HepG2 (cell line): ENCODE results near the gene PPIB. TPM values are rescaled to one million over a fixed set of nuclear protein-coding genes. Genes with fewer than 3 reads are reported as not detected.

ENCODE experiments used
- HMGXB3 ChIP-seq: sonication (generic); formaldehyde crosslinking; IDR thresholded peaks from 2 replicates; pipeline ENCODE4 v1.4.0; 2020; ENCODE audit warnings: missing genetic modification reagents, borderline replicate concordance
- NCOA2 ChIP-seq: sonication (generic); formaldehyde crosslinking; IDR thresholded peaks from 2 replicates; pipeline ENCODE4 v1.8.0; 2022; ENCODE audit warnings: inconsistent platforms
- NR0B2 ChIP-seq: sonication (generic); formaldehyde crosslinking; IDR thresholded peaks from 2 replicates; pipeline ENCODE4 v1.4.0; 2020; ENCODE audit warnings: mild to moderate bottlenecking, missing genetic modification reagents
- POGK ChIP-seq: sonication (generic); formaldehyde crosslinking; conservative IDR thresholded peaks from 2 replicates; pipeline ENCODE4 v1.8.0; 2022; ENCODE audit warnings: mild to moderate bottlenecking, moderate library complexity, missing genetic modification reagents
- PPARG ChIP-seq: conservative IDR thresholded peaks from 2 replicates; pipeline ENCODE4 v1.6.1; 2016; ENCODE audit warnings: missing biosample characterization, missing genetic modification reagents
- SKI ChIP-seq: fragments of 450-650 bp; IDR thresholded peaks from one replicate; pipeline ENCODE4 v1.6.1; 2018; ENCODE audit warnings: mild to moderate bottlenecking; ENCODE audit not compliant: partially characterized antibody
- TEF ChIP-seq: sonication (generic); formaldehyde crosslinking; IDR thresholded peaks from 2 replicates; pipeline ENCODE4 v1.5.0; 2020; ENCODE audit warnings: missing genetic modification reagents
- XBP1 ChIP-seq: sonication (generic); formaldehyde crosslinking; IDR thresholded peaks from 2 replicates; pipeline ENCODE4 v1.5.0; 2020; ENCODE audit warnings: missing genetic modification reagents
- ZFP36L2 ChIP-seq: sonication (generic); formaldehyde crosslinking; IDR thresholded peaks from 2 replicates; pipeline ENCODE4 v1.4.0; 2020; ENCODE audit warnings: missing genetic modification reagents
- ZNF124 ChIP-seq: sonication (generic); formaldehyde crosslinking; IDR thresholded peaks from 2 replicates; pipeline ENCODE4 v1.4.0; 2020; ENCODE audit warnings: missing genetic modification reagents
- ZNF251 ChIP-seq: sonication (generic); formaldehyde crosslinking; IDR thresholded peaks from 2 replicates; pipeline ENCODE4 v1.9.0; 2021; ENCODE audit warnings: mild to moderate bottlenecking, missing genetic modification reagents
- ZNF276 ChIP-seq: sonication (generic); formaldehyde crosslinking; IDR thresholded peaks from 2 replicates; pipeline ENCODE4 v1.4.0; 2020; ENCODE audit warnings: mild to moderate bottlenecking, low read depth, missing genetic modification reagents
- ZNF317 ChIP-seq: sonication (generic); formaldehyde crosslinking; IDR thresholded peaks from 2 replicates; pipeline ENCODE4 v1.5.0; 2020; ENCODE audit warnings: mild to moderate bottlenecking, missing genetic modification reagents
- ZNF546 ChIP-seq: sonication (generic); formaldehyde crosslinking; conservative IDR thresholded peaks from 2 replicates; pipeline ENCODE4 v1.8.1; 2023; ENCODE audit warnings: mild to moderate bottlenecking, missing genetic modification reagents
- ZNF607 ChIP-seq: sonication (generic); formaldehyde crosslinking; IDR thresholded peaks from 2 replicates; pipeline ENCODE4 v1.5.1; 2020; ENCODE audit warnings: missing genetic modification reagents, mild to moderate bottlenecking, borderline replicate concordance
- ZNF674 ChIP-seq: sonication (generic); formaldehyde crosslinking; IDR thresholded peaks from 2 replicates; pipeline ENCODE4 v1.5.0; 2020; ENCODE audit warnings: low read depth, mild to moderate bottlenecking, missing genetic modification reagents
- polyA plus RNA-seq, 8 experiments: library from polyadenylated mRNA; depleted of rRNA in 3 of 8; stranded (reverse) in 7 of 8; unstranded in 1 of 8; fragments of >200 nt; fragmentation: Illumina TruSeq in 4 of 8; extraction: Trizol in 4 of 8; gene quantifications; 2 replicates each; pipeline versions ENCODE4 v1.2.1 to v1.2.3, GENCODE V29; 2011 to 2016; ENCODE audit warnings: low read depth in 4 of 8, missing spikeins in 1 of 8, mixed read lengths in 1 of 8; ENCODE audit not compliant: insufficient read depth in 1 of 8
- total RNA-seq, 5 experiments: library from RNA; depleted of rRNA; stranded (reverse); fragments of >200 nt; fragmentation: Illumina TruSeq; extraction: Trizol; gene quantifications; 2 replicates each; pipeline ENCODE4 v1.2.3, GENCODE V29; 2016; ENCODE audit warnings: low read depth in 1 of 5
- TF ChIP-seq, protein P1 (sequence below): IDR thresholded peaks from 2 replicates; pipeline ENCODE4 v1.6.1; 2016; ENCODE audit warnings: mild to moderate bottlenecking

Gene PPIB
- total and polyA plus RNA-seq, 2 of the 13 experiments (the other 11 are each of a cell fraction or from before 2014, with no cell fraction given) = 780 to 882 TPM

- TF ChIP-seq ZNF317 (CRISPR knock-in tag) (peak; percentile 23; the same call in 1 of the 2 replicates), XBP1 (peak; percentile 92), ZNF546 (CRISPR knock-in tag) (0 out of 2 replicates have a peak, but pooled peaks have one; percentile 58), NR0B2 (peak; percentile 63), ZNF124 (no peak), HMGXB3 (CRISPR knock-in tag) (no peak), ZFP36L2 (CRISPR knock-in tag) (no peak; the same call in 1 of the 2 replicates), ZNF276 (0 out of 2 replicates have a peak, but pooled peaks have one; percentile 49), ZNF607 (CRISPR knock-in tag) (peak; percentile 57; the same call in 1 of the 2 replicates), SKI (peak; percentile 63), POGK (CRISPR knock-in tag) (peak; percentile 62; the same call in 1 of the 2 replicates), TEF (CRISPR knock-in tag) (0 out of 2 replicates have a peak, but pooled peaks have one; percentile 23), ZNF251 (CRISPR knock-in tag) (no peak), NCOA2 (CRISPR knock-in tag) (no peak), PPARG (CRISPR knock-in tag) (0 out of 2 replicates have a peak, but pooled peaks have one; percentile 15), ZNF674 (peak; percentile 65; the same call in 1 of the 2 replicates)
- TF ChIP-seq, protein P1, sequence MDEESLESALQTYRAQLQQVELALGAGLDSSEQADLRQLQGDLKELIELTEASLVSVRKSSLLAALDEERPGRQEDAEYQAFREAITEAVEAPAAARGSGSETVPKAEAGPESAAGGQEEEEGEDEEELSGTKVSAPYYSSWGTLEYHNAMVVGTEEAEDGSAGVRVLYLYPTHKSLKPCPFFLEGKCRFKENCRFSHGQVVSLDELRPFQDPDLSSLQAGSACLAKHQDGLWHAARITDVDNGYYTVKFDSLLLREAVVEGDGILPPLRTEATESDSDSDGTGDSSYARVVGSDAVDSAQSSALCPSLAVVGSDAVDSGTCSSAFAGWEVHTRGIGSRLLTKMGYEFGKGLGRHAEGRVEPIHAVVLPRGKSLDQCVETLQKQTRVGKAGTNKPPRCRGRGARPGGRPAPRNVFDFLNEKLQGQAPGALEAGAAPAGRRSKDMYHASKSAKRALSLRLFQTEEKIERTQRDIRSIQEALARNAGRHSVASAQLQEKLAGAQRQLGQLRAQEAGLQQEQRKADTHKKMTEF = peak; percentile 86
Measured at GRCh38 chr15:64162869-64163658, at the start of gene PPIB (continued).
